ENCODE results near the gene ACTN4.
A peak's percentile ranks its signal among the peaks of the same experiment; 100 is the strongest.

ACTN4 gene

DNA sequence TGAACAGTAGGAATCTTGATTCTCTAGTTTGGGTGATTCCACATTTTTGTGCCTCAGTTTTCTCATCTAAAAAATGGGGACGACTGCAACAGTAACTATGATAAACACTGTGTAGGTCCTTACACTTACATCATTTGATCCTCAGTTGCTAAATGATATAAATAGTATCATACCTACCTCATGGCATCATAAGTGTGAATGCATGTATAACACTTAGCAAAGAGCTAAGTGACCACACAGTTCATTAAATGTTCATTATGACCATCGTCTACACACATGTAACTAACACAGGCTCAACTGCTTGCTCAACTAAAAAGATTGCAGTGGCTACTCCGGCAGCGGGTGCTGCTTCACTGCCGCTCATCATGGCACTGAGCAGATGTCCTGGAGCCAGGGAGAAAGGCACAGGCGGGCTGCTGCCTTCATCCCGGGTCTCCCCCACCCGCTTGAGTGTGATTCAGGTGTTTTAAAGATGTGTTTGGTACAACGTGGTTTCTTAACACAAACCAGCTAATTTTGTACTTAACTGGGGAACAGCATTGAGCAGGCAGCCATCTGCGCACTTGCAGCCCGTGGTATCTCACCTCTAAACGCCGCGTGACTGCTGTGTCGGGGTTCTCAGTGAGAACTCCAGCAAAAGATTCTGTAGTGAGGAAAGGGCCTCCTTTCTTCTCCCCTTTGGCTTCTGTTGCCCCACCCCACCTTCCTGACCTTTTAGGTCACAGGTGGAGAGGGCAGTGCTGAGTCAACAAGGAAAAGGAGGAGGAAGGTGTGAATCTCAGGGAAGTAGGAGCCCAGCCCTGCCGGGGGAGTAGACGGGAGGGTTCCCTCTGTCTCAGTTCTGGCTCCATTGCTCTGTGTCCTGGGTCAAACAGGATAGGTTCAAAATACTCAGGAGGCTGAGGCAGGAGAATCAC, 11.7 kb upstream of the ACTN4 start:
- DNase-seq (ENCODE audit: insufficient read length, low spot score): no peak
- FAIRE-seq: no peak

DNA sequence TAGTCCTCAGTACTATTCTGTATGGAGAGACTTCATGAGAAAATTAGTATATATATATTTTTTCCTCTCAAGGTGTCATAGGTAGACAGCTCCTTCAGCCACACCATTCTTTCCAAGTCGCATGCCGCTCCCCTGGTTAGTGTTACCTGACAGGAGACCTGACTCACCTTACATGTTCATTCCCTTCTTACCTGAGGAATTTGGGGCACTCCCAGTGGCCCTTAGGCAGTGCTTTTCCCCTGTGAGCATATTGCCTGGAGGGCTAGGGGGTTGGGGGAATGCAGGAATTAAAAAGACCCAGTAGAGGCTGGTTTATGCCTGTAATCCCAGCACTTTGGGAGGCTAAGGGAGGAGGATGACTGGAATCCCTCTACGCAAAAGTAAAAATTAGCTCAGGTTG, 9.0 kb upstream of the ACTN4 start:
- no peak for FAIRE-seq

DNA sequence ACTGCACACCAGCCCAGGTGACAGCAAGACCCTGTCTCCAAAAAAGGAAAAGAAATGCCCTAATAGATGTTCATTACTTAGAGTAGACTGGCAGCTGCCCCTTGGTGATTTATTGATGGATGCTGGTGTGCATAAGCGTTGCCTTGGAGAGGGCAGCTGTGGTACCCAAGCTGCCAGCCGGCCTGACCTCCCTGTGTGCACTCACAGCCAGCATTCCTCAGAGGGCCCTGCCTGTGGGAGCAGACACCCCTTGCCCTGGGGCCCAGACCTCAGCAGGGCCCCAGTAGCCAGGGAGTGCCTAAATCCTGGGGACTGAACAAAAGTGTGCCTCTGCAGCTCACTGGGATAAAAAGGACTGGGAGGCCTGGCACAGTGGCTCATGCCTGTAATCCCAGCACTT, 7.8 kb upstream of the ACTN4 start:
- FAIRE-seq: no peak
- DNase-seq (ENCODE audit: insufficient read length, low spot score): no peak

More for the DNA sequence above, 9.0 kb upstream of the ACTN4 start:
- DNase-seq (ENCODE audit: insufficient read length, low spot score): no peak

DNA sequence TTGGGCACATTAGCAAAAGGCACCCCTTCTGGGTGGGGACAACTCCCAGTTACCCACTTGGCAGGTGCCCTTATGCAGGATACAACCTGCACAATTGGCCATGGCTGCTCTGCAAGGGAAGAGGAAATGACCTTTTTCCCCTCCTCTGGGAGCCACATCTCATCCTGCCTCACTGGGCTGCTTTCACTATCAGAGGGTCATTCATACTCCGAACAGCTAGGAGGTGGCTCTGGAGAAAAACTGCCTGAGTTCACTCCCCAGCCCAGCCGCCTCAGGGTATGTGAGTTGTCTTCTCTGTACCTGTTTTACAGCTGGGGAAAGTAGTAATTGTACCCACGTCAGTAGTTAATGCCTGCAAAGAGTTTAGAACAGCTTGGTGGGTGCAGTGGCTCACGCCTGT, 7.1 kb upstream of the ACTN4 start:
- DNase-seq (ENCODE audit: insufficient read length, low spot score) (no peak), FAIRE-seq (no peak)

DNA sequence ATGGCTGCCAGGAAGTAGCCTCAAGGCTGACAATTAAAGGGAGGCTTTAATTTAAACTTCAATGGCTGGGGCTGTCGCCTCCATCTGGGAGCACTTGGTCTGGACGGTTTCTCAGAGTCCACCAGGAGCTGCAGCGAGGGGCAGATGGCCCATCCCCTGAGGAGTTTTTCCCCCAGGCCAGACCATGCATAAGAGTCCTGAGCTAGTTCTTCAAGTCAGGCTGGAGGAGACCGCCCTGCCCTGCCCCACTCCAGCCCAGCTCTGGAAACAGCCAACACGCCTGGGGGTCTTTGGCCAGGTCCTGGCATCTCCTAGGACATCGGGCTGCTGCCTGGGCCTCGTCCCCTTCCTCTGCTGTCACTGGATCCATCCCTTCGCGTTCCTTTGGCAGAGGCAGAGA, 5.3 kb upstream of the ACTN4 start:
- FAIRE-seq (no peak), DNase-seq (ENCODE audit: insufficient read length, low spot score) (no peak)

DNA sequence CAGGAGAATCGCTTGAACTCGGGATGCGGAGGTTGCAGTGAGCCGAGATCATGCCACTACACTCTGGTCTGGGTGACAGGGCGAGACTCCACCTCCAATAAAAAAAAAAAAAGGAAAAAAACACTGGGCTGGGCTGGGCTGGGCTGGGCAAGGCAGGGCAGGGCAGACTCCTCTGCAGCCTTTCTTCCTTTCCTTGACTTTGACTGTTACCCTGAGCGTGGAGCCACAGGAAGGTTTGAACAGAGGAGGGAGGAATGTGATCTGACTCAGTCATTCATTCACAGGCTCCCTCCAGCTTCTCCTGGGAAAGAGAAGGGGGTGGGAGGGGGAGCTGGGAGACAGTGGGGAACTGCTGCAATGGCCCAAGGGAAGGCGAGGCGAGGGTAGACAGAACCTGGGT, 2.7 kb upstream of the ACTN4 start:
- FAIRE-seq: no peak
- no peak for DNase-seq (ENCODE audit: insufficient read length, low spot score)

DNA sequence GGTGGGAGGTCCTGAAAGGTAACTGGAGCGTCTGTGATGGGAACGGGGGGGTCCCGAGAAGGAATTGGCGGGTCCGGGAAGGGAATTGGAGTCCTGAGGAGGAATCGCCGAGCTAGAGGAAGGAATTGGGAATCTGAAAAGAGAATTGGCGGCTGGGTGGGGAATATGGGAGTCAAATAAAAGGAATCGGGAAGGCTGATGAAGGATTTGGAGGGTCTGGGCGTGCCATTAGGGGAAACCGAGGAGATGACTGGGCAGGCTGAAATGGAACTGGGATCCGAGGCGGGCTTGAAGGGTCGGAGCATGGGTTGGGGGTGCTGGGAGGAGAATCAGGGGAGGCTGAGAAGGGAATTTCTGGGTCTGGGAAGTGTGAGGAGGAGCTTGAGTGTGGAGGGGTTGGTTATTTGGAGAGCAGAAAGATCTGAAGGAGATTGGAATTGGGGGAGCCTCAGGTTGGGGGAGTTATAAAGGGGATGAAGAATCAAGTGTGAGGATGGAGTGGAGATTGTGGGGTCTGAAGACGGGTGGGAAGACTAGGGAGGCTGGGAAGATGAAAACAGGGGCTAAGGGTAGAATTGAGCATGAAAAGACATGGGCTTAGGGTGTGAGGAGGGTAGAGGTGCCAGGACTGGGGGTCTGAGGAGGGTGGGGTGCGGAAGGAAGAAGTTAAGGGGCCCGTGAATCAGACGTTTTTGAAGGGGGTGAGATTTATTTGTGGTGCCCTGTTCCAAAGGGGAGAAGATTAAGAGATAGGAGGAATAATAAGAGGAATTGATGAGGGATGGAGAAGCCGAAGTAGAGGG, 718 bp downstream of the ACTN4 start:
- FAIRE-seq: no peak
- no peak for DNase-seq (ENCODE audit: insufficient read length, low spot score)

DNA sequence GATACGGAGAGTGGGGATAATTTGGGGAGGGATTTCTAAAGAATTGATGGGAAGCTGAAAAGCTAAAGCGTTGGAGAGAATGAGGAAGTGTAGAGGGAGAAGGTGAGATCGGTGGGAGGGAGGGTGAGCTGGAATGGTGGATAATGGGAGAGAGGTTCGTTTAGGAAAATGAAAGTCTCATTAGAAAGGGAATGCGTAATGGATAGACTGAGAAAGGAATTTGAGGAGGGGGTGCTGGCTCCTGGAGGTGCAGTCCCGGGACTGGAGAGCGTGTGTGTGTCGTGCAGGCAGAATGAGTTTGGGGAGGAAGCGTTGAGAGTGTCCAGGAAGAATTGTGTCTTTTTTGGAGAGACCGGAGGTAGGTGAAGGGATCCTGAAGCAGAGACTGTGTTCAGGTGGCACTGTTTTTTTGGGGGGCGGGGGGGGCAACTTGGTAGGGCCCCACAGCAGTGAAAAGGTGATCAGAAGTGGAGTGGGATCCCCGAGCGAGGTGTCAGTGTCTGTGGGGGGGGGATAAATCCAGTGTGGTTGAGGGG, 1.4 kb downstream of the ACTN4 start:
- FAIRE-seq (no peak), DNase-seq (ENCODE audit: insufficient read length, low spot score) (no peak)

DNA sequence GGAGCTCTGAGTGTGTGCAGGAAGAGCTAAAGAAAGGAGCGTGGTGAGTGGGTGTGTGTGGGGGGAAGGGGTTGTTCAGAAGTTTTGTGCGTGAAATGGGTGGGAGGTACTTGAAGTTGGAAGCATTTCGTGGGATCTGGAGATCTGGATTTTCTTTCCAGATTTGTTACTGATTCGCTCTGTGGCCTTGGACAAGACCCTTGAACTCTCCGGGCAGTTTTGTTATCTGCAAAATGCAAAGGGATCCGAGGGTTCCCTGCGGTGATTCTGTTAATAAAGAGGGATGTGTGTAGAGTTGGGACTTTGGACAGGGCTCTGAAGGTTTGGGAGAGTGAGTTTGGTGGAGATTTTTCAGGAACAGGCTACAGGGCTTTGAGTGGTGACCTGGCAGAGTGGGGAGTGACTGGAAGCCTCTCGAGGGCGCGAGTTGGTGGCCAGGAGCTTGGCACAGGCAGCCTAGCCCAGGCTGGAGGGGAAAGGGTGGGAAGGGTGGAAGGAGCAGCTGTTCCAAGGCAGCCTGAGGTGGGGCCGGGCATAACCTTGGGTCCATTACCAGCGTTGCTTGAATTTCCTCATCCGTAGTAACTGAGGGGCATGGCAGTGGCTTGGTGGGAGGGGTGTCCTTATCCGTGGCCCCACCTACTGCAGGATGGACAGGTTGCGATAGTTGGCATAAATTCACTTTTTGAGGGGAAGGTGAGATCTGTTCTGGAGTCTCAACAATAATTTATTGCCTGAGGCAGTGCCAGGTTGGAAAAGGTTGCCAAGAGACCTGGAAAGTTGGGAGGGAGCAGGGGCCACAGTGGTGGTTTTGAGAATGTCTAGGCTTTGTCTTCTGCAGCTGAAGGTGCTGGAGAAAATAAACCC, 2.1 kb downstream of the ACTN4 start:
- FAIRE-seq (peak; percentile 16), DNase-seq (ENCODE audit: insufficient read length, low spot score) (no peak)

DNA sequence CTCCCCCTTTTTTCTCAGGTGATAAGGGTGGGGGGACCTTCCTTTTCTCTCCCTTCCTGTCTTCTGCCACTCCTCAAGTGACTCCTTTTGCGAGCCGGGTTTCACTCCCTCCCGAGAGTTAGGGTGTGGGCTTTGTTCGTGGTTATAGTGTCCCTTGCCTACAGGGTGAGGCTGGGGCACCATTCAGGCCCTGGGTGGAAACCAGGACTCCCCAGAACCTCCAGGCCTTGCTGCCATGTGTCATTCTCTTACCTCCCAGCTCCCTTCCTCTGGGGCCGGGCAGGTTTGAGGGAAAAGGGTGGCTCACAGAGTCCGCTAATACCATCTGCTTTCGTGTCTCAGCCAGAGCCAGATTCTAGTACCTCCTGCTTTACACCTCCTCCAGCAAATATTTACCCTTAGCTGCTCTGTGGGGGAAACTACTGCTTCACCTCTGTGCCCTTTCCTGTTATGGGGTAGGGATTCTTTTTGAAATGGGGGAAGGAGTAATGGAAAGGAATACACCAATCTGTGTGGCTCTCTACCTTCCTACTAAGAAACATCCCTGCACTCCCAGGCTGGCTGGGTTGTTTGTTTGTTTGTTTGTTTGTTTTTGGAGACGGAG, 2.8 kb downstream of the ACTN4 start:
- FAIRE-seq (no peak), DNase-seq (ENCODE audit: insufficient read length, low spot score) (no peak)

DNA sequence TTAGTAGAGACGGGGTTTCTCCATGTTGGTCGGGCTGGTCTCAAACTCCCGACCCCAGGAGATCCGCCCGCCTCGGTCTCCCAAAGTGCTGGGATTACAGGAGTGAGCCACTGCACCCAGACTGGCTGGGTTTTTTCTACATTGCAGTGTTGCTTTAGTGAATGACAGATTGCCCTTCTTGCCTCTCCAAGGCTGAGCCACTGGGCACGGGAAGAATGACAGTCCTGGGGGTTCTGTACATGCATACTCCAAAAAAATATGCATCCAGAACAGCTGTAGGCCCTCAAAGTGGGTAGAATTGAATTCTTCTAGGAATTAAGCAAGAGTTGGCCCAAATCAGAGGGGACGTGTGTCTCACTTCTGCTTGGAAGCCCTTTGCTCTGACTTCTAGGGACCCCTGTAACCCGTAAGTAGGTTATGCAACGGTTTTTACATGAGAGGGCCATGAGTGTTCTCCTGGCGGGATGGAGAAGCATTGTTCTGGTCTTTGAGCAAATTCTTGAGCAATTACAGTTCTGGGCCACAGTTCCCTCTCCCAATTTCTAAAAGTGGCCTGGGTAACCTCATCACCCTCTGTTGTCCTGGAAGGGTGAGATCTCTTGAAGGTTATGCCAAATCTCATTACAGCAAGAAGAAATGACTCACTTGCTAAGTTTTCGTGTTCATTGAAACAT, 3.6 kb downstream of the ACTN4 start:
- DNase-seq (ENCODE audit: insufficient read length, low spot score) (no peak), FAIRE-seq (no peak)

DNA sequence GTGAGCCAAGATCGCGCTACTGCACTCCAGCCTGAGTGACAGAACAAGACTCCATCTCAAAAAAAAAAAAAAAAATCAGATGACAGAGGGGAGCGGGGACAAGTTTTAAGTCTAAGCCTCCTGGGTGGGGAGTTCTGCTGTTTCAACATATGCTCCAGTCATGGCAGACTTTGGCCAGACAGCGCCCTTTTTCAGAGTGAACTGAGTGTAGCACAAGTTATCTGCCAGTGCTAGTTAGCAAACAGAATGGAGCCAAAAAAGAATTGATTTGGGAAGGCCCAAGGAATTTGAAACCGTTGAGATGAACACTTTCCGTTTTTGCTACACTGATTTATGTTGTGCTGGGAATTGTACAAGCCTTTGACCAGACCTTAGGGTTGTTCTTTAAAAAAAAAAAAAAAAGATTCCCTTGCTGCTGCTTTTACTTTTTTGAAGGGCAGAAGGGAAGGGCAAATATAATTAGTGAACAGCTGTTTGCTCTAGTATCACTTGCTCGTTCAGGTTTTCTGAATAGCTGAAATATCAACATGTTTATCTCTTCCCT, 5.7 kb downstream of the ACTN4 start:
- no peak for FAIRE-seq

DNA sequence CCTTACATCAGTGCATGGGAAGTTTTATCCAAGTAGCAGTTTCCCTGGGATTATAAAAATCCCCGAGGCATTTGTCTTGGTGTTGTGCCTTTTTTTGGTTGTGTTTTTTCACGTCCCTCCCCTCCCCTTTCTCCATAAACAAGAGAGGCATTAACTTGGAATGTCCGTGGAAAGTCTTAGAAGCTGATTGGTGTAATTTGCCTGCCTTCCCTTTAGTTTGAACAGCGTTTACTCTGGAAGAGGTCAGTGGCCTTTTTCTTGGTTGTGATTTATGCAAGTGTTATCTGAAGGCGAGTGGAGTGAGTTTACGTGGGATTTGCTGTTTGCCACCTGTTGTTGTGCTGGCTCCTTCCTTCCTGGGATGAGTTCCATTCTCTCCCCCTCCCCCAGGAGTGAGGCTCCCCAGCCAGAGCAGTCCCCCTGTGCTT, 7.2 kb downstream of the ACTN4 start:
- DNase-seq (ENCODE audit: insufficient read length, low spot score): no peak
- no peak for FAIRE-seq

More for the DNA sequence above, 5.7 kb downstream of the ACTN4 start:
- DNase-seq (ENCODE audit: insufficient read length, low spot score): no peak

DNA sequence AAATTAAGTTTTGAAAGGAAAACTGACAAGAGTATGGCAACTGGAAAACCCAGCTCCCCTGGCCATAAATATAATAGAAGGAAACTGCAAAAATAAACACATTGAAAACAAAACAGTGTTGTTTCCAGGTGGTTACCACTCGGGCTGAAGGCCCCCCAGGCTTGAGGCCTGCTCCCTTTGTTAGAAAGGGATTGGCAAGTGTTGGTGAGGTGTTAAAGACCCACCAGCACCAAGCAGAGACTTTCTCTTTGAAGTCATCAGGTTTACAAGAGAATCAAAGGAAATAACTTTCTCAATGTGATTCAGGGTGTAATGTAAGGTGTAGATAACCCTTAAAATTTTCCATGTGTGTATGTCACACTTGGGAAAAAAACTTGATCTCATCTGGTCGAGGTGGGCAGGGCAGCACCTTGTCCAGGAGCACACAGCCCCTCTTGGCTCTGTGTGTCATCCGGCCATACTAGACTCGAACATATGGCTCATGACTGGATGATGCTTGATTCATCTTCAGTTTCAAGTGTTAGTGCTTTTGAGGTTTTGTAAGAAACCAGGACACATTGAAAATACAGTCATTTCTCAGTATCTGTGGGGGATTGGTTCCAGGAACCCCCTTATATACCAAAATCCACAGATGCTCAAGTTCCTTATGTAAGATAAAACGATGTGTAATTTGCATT, 7.8 kb downstream of the ACTN4 start:
- FAIRE-seq: no peak
- DNase-seq (ENCODE audit: insufficient read length, low spot score): no peak

DNA sequence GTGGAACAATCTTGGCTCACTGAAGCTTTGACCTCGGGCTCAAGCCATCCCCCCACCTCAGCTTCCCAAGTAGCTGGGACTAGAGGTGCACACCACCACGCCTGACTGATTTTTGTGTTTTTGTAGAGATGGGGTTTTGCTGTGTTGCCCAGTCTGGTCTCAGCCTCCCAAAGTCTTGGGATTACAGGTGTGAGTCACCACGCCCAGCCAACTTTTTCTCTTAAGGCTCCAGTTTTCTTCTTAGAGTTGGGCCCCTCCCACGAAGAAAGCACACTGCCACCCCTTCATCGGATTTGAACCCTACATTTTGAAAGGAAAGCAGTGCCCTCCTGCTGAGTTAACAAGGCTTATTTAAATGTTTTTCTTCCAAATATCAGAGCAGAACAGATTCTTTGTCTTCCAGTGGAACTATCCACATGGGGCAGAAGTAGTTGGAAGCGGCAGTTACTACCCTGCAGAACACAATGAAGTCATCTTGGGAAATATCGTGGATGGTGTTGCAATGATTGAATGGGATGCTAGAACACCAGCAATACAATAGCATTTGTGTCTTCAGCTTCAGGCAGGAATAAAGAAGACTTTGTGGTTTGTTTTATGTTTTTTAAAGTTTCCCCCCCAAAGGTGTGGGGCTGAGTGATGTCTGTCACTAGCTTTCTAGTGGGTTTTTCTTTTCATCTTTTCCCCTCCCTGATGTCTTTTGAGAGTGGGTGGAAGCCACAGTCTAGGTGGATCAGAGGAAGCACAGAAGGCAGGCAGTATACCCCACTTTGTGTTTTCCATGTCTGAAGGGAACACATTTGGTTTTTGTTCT, 8.9 kb downstream of the ACTN4 start:
- DNase-seq (ENCODE audit: insufficient read length, low spot score): no peak
- no peak for FAIRE-seq

DNA sequence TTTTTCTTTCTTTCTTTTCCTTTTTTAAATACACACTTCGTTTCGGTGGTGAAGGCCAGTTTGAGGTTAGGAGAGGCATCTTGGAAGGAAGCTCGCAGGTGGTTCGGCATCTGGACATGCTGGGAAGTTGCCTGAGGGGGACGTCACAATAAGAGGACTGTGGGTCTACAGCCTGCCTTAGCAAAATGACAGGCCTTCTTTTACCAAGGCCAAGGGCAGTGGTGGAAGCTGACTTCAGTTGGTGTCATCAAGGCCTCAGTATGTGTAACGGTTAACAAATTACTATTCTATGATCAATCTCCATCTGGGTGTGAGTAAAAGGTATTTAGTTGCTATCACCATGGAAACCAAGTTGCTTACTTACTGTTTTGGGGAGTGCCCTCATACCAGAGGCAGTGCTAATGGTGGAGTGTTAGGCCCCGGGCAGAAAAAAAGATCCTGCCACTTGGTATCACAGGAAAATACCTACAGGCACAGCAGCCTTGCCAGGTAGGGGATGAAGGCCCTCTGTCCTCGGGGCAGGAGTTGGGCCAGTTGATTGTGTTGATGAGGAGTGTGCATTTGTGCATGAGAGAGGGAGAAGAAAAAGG, 10.3 kb downstream of the ACTN4 start:
- FAIRE-seq (no peak), DNase-seq (ENCODE audit: insufficient read length, low spot score) (no peak)

DNA sequence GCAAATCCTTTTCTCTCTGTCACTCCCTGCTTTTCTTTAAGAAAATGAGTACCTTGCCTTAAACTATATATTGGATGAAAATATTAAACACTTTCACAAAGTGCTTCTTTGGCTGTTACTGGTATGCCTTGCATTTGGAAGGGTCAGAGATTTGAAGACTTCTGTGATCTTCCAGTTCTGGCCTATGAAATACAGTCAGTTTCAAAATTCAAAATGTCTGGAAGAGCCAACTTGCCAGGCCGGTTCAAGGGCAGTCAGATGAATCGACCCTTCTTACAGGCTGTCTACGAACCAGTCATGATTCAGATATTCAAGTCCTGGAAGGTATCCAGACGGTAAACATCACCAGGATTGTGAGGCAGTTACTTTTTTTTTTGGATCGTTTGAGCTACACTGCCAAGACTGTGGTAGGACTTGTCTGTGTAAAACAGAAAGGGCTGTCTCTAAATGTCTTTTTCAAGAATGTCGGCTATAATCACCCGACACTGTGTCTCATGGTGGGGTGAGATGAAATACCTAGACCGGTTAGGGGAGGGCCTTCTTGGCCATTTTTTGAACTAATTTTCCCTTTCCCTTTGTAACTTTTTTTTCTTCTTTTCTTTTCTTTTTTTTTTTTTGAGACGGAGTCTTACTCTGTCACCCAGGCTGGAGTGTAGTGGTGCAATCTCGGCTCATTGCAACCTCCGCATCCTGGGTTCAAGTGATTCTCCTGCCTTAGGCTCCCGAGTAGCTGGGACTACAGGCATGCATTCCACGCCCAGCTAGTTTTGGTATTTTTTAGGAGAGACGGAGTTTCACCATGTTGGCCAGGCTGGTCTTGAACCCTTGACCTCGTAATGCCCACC, 11.2 kb downstream of the ACTN4 start:
- FAIRE-seq (peak; percentile 26), DNase-seq (ENCODE audit: insufficient read length, low spot score) (peak; percentile 85)
